22Rv1 (cell line): ENCODE results near the gene TMEM233.
A peak's percentile ranks its signal among the peaks of the same experiment; 100 is the strongest.

Source experiments
- H3K27ac ChIP-seq: fragments of 450-650 bp; 2 replicates; pipeline ENCODE4 v1.5.1; 2017
- ZFX ChIP-seq: fragments of 450-650 bp; IDR thresholded peaks from 2 replicates; pipeline ENCODE4 v1.6.1; 2017; ENCODE audit warnings: antibody characterized with exemption, borderline replicate concordance
- TF ChIP-seq, protein P1 (sequence below): fragments of 450-650 bp; IDR thresholded peaks from 2 replicates; pipeline ENCODE4 v1.5.1; 2017; ENCODE audit warnings: mild to moderate bottlenecking

TMEM233 gene

DNA sequence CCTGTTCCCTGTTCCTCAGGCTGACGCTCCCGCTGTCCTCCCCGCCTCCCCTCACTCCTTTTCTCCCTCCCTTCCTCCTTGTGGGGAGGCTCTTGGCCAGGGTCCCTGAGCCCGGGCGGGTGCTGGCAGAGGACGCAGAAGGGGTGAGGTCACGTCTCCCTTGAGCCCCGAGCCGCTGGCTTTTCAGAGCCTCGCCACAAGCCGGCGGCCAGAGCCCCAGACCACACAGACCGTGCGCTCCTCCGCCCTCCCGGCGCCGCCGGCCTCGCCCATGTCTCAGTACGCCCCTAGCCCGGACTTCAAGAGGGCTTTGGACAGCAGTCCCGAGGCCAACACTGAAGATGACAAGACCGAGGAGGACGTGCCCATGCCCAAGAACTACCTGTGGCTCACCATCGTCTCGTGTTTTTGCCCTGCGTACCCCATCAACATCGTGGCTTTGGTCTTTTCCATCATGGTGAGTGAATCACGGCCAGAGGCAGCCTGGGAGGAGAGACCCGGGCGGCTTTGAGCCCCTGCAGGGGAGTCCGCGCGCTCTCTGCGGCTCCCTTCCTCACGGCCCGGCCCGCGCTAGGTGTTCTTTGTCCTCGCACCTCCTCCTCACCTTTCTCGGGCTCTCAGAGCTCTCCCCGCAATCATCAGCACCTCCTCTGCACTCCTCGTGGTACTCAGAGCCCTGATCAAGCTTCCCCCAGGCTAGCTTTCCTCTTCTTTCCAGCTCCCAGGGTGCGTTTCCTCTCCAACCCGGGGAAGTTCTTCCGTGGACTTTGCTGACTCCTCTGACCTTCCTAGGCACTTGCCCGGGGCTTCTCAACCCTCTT, at the start of gene TMEM233:
TMEM233 (plus strand) TSS at position 197 of the 821 bp plus-strand sequence; CDS start at position 272, 75 bp downstream.
- H3K27ac ChIP-seq = no peak within 1 kb of the TSS
- no peak for TF ChIP-seq ZFX
- TF ChIP-seq, protein P1, sequence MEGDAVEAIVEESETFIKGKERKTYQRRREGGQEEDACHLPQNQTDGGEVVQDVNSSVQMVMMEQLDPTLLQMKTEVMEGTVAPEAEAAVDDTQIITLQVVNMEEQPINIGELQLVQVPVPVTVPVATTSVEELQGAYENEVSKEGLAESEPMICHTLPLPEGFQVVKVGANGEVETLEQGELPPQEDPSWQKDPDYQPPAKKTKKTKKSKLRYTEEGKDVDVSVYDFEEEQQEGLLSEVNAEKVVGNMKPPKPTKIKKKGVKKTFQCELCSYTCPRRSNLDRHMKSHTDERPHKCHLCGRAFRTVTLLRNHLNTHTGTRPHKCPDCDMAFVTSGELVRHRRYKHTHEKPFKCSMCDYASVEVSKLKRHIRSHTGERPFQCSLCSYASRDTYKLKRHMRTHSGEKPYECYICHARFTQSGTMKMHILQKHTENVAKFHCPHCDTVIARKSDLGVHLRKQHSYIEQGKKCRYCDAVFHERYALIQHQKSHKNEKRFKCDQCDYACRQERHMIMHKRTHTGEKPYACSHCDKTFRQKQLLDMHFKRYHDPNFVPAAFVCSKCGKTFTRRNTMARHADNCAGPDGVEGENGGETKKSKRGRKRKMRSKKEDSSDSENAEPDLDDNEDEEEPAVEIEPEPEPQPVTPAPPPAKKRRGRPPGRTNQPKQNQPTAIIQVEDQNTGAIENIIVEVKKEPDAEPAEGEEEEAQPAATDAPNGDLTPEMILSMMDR = no peak

DNA sequence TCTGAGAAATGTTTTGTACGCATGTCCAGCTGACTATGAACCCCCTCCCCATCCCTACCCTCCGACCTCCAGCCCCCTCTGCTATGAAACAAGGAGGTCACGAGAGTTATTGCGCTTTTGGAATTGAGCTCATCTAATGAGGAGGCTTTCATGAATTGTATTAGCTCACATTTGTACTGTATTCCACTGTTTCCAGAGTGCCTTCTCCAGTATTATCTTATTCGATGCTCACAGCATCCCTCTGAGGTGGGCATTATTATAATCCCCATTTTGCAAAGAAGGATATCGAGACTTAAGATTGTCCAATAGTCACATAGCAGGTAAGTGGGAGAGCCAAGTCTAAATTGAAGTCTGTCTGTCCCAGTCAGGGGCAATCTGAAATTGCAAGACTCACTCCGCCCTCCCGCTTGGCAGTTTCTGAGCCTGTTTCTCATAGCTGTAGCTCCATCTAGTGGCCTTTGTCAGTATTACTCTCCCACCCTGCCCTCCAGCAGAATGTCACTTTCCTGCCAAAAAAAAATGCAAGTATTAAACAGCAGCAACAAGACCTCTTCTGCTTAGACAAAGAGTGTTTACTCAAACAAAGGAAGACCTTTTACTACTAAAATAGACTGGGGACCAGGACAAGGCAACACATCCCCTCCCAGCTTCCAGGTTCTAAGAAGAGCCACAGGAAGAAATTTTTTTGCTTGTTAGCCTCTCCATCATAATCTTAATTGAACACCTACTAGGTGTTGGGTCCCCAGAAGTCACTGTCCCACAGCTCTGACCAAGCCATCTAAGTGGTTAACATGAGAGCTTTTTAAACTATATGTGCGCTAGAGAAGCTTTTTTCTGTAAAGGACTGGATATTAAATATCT, 48.6 kb upstream of the TMEM233 start:
- TF ChIP-seq ZFX = no peak
- TF ChIP-seq, protein P1 = peak; percentile 94
- no peak overlapping the region for H3K27ac ChIP-seq

DNA sequence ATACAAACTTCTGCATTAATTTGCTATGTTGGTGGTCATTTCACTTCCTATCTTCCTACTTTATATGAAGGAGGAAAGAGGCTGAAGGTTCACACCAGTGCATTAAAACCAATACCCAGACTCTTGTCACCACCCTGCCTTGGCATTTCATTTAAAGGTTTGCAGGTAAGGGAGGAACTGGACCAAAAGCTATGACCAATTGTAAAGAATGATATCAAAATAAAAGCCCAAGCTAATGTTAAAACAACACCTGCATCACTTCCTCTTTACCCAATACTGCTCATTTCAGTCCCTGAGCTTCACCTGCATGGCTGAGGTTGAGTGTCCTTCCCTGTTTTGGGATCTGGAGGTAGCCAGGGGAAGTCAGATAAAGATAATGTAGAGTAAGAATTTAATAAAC, 47.2 kb upstream of the TMEM233 start:
- TF ChIP-seq, protein P1 = no peak
- no peak for TF ChIP-seq ZFX
- no peak overlapping the region for H3K27ac ChIP-seq

DNA sequence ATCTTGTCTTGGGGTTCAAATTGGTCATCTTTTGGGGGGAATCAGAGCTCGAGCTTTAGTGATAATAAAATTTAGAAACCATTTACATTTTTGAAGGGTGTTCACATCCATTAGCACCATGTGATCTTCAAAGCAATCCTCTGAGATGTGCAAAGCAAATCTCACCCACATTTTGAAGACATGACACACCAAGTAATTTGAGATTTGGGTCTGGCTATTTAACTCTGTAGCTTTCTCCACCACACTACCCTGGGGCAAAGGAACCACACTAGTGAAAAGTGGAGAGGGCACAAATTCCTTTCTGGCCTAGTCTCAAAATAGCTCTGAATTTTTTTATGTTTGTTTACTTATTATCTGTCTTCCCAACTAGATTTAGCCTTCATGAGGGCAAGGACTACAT, 46.6 kb upstream of the TMEM233 start:
- TF ChIP-seq, protein P1 = no peak
- no peak for TF ChIP-seq ZFX

DNA sequence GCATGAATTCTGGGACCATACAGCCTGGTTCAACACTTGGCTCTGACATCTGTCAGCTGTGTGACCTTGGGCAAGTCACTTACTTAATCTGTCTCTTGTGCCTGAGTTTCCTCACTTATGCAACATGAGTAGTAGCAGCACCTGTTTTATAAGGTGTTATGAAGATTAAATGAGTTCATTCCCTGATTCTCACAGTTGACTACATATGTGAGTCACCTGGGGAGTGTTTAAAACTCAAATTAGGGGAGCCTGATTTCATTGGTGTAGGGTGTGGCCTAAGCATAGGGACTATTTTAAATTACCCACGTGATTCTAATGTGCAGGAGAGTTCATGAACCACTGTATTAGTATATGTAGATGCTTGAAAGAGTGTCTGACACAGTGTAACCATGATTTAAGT, 36.7 kb upstream of the TMEM233 start:
- H3K27ac ChIP-seq = no peak overlapping the region
- TF ChIP-seq ZFX = no peak
- TF ChIP-seq, protein P1 = no peak

More for the DNA sequence above, 46.6 kb upstream of the TMEM233 start:
- H3K27ac ChIP-seq = no peak overlapping the region

DNA sequence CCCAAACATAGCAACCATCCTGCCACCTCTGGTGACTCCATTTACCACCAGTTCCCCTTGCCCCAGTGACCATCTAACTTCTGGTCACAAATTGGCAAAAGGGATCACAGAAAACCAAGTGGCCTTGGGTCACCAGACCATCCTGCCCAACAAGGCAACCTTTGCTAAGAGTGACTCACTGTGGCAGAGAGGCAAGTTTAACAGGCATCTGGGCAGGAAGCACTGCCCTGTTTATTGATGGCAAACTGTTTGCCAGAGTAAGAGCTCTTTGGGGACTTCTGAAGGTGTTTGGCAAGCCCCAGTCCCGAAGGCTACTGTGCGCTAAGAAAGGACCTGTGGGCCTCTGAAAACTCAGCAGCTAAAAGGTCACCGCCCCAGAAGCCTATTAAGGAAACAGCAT, 28.2 kb upstream of the TMEM233 start:
- no peak overlapping the region for H3K27ac ChIP-seq
- TF ChIP-seq ZFX = no peak
- TF ChIP-seq, protein P1 = no peak

DNA sequence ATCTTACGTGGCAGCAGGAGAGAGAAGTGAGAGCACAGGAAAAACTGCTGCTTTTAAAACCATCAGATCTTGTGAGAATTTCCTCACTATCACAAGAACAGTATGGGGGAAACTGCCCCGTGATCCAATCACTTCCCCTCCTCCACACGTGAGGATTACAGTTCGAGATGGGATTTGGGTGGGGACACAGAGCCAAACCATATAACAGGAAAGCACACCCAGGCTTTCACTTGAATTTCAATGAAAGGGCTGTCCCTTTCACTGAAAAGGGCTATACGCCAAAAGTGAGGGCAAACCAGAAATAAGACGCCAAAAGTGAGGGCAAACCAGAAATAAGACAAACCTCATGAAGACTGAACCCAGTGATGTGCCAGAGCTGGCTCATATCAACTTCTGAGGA, 22.8 kb upstream of the TMEM233 start:
- TF ChIP-seq, protein P1 = no peak
- TF ChIP-seq ZFX = no peak

More for the DNA sequence above, 22.8 kb upstream of the TMEM233 start:
- no peak overlapping the region for H3K27ac ChIP-seq
